Stimulated activated CD4-positive, alpha-beta T cell treated with anti-CD3 and anti-CD28 coated beads, Interleukin-12 subunit alpha, Interleukin-12 subunit beta, amount 100 ng/mL, for 48 hours (primary cell): Measurements from ENCODE around the gene FCRLA.
"Not testable (repeated sequence)": the region's sequence is repeated elsewhere in the genome, so short reads cannot be mapped to it uniquely, and the experiment has no call there.

Experiments used
- DNase-seq, 3 donors: peaks; one replicate each; pipeline ENCODE4 v3.0.0-alpha.2; 2020; ENCODE audit warnings: low read depth in 2 of 3, low spot score in 1 of 3

The FCRLA gene

GRCh38 chr1:161705537-161705936 lies 1.5 kb upstream of the FCRLA start:
- no peak for DNase-seq

- no peak for DNase-seq
Measured at GRCh38 chr1:161706113-161706481, 932 bp upstream of the FCRLA start.

- no peak for DNase-seq
Measured at GRCh38 chr1:161707503-161707902, 474 bp downstream of the FCRLA start.

- DNase-seq, result no peak
Measured at GRCh38 chr1:161709373-161709772, 2.3 kb downstream of the FCRLA start.

GRCh38 chr1:161710560-161710959 lies 3.5 kb downstream of the FCRLA start:
- no peak for DNase-seq

- no peak for DNase-seq
Measured at GRCh38 chr1:161718559-161719324, 11.7 kb downstream of the FCRLA start.

GRCh38 chr1:161719325-161719611 lies 12.2 kb downstream of the FCRLA start:
- no peak for DNase-seq

GRCh38 chr1:161720422-161720821 lies 13.4 kb downstream of the FCRLA start:
- DNase-seq, result no peak

- no peak for DNase-seq
Measured at GRCh38 chr1:161720956-161721737, 14.1 kb downstream of the FCRLA start, which contains the start of gene FCRLB. Gene FCRLB, plus strand, starts transcription at chr1:161721544. Its CDS starts 1,129 bp downstream, at chr1:161722673.

GRCh38 chr1:161721738-161722343 lies 14.8 kb downstream of the FCRLA start:
- no peak for DNase-seq

GRCh38 chr1:161722406-161722805 lies 15.4 kb downstream of the FCRLA start:
- DNase-seq, result no peak

GRCh38 chr1:161723459-161724141 lies 16.6 kb downstream of the FCRLA start:
- DNase-seq, result no peak

- DNase-seq, result not testable (repeated sequence)
Measured at GRCh38 chr1:161725258-161725907, 18.4 kb downstream of the FCRLA start.

- no peak for DNase-seq
Measured at GRCh38 chr1:161725908-161726472, 19.0 kb downstream of the FCRLA start.

- peak in 1 of 3 donors; percentile 35 for DNase-seq
Measured at GRCh38 chr1:161726473-161727255, 19.6 kb downstream of the FCRLA start.

GRCh38 chr1:161727256-161727924 lies 20.4 kb downstream of the FCRLA start:
- DNase-seq, result no peak

GRCh38 chr1:161728376-161729226 lies 21.6 kb downstream of the FCRLA start:
- no peak for DNase-seq

- peak in 1 of 3 donors; percentile 55 for DNase-seq
Measured at GRCh38 chr1:161730050-161730564, 23.1 kb downstream of the FCRLA start.
